Calu3 (cell line): Measurements from ENCODE around the gene PCNX1. TPM values are rescaled to one million over a fixed set of nuclear protein-coding genes. Genes with fewer than 3 reads are reported as not detected.
"Not testable (repeated sequence)": the region's sequence is repeated elsewhere in the genome, so short reads cannot be mapped to it uniquely, and the experiment has no call there.

Experiments
- BruUV-seq: library from RNA; stranded (reverse); fragments of 400-500 nt; replicated peaks from 2 replicates; lab custom pipeline; 2021; lab: Mats Ljungman, UMichigan
- CTCF ChIA-PET: fragments of 300-600 bp; sonication (Branson Sonifier 250); formaldehyde crosslinking; loops from one replicate; lab custom pipeline; 2022; ENCODE audit warnings: antibody characterized with exemption; lab: Charles Lee
- DNase-seq: peaks from one replicate; pipeline ENCODE4 v3.0.0; 2022
- H3K27ac Mint-ChIP-seq: one replicate; pipeline ENCODE4 v1.8.0; 2022; ENCODE audit warnings: mixed read lengths; ENCODE audit not compliant: unreplicated experiment
- H3K27me3 Mint-ChIP-seq: one replicate; pipeline ENCODE4 v1.8.0; 2022; ENCODE audit warnings: mixed read lengths; ENCODE audit not compliant: unreplicated experiment
- H3K36me3 Mint-ChIP-seq: one replicate; pipeline ENCODE4 v1.8.0; 2022; ENCODE audit warnings: mild to moderate bottlenecking, moderate library complexity, mixed read lengths; ENCODE audit not compliant: insufficient read depth, unreplicated experiment
- H3K4me1 Mint-ChIP-seq: one replicate; pipeline ENCODE4 v1.8.0; 2022; ENCODE audit warnings: mild to moderate bottlenecking, low read depth, mixed read lengths; ENCODE audit not compliant: unreplicated experiment
- H3K4me3 Mint-ChIP-seq: one replicate; pipeline ENCODE4 v1.8.0; 2022; ENCODE audit warnings: mild to moderate bottlenecking, low read depth, moderate library complexity, mixed read lengths; ENCODE audit not compliant: unreplicated experiment
- H3K9me3 Mint-ChIP-seq: one replicate; pipeline ENCODE4 v1.8.0; 2022; ENCODE audit warnings: low read depth, mixed read lengths; ENCODE audit not compliant: unreplicated experiment
- intact Hi-C: fragments of 100-400 bp; cut with micrococcal nuclease; formaldehyde crosslinking; loops from one replicate; pipeline ENCODE4 v1.10.0; 2022; ENCODE audit not compliant: unreplicated experiment
- total RNA-seq: library from RNA; stranded (reverse); gene quantifications from 2 replicates; pipeline ENCODE4 v1.2.3, GENCODE V29; 2022
- TF ChIP-seq, protein P1 (sequence below): fragments of 200-600 bp; IDR thresholded peaks from one replicate; pipeline ENCODE4 v1.8.0; 2022; ENCODE audit warnings: antibody characterized with exemption; ENCODE audit not compliant: unreplicated experiment

The PCNX1 gene
- total RNA-seq, 1 experiment from 2014 or later = 34.1 TPM

DNA sequence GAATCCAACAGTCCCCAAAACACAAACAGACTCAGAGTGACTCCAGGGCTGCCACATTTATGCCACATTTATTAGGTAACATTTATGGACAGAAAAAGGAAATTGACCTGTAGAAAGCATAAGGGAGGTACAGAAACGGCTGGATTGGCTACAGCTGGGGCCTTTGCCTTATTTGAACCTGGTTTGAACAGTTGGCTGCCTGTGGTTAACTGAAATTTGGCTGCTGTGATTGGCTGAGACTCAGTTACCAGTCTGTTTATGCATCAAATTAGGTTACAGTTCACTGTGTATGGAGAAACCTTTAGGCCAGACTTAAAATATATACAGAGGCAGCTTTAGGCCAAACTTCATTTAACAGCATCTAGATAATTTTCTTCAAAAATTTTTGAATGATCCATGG lies 27.8 kb upstream of the PCNX1 start:
- CTCF ChIA-PET = no interaction called here
- DNase-seq = no peak
- Mint-ChIP-seq H3K27me3 (no peaks in the 10 kb centered on the region), H3K9me3 (no peaks in the 10 kb centered on the region), H3K36me3 (no peaks in the 10 kb centered on the region), H3K4me3 (no peak overlapping the region), H3K27ac (no peak overlapping the region), H3K4me1 (no peaks in the 10 kb centered on the region)
- TF ChIP-seq, protein P1, sequence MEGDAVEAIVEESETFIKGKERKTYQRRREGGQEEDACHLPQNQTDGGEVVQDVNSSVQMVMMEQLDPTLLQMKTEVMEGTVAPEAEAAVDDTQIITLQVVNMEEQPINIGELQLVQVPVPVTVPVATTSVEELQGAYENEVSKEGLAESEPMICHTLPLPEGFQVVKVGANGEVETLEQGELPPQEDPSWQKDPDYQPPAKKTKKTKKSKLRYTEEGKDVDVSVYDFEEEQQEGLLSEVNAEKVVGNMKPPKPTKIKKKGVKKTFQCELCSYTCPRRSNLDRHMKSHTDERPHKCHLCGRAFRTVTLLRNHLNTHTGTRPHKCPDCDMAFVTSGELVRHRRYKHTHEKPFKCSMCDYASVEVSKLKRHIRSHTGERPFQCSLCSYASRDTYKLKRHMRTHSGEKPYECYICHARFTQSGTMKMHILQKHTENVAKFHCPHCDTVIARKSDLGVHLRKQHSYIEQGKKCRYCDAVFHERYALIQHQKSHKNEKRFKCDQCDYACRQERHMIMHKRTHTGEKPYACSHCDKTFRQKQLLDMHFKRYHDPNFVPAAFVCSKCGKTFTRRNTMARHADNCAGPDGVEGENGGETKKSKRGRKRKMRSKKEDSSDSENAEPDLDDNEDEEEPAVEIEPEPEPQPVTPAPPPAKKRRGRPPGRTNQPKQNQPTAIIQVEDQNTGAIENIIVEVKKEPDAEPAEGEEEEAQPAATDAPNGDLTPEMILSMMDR = no peak
- intact Hi-C loops = no loop called here
- no TSS peak for BruUV-seq

- BruUV-seq, H3K4me1 Mint-ChIP-seq, DNase-seq, H3K36me3 Mint-ChIP-seq, H3K27me3 Mint-ChIP-seq, H3K9me3 Mint-ChIP-seq, H3K27ac Mint-ChIP-seq, H3K4me3 Mint-ChIP-seq, intact Hi-C loops, CTCF ChIA-PET: not testable (repeated sequence)
Observed at GRCh38 chr14:70880888-70881287, 26.4 kb upstream of the PCNX1 start.

DNA sequence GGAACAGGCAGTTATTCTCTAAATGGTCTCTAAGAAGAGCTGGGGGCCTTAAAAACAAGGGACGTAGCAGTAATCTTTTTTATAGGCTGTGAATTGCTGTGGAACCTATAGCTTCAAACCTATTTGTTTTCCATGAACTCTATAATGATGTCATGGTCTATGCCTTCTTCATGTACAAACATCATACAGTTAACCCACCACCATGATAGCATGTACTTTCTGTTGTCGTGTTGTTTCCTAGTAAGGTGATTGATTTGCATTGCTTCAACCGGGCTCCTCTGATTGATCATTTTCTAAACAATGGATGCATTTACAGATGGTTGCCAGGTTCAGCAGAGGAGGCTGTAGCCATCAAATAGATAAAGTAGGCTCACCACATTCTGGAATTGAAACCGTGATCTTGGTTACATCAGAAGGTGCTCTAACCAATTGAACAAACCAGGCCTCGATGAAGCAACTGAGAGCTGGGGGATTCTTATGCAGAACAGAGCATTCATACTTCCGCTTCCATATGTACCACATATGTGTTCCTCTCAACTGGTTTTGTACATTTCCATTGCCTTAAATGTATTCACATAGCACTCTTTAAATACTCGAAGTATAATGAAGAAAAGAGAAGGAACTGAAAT lies 25.6 kb upstream of the PCNX1 start:
- no TSS peak for BruUV-seq
- no peaks in the 10 kb centered on the region for H3K36me3 Mint-ChIP-seq
- no peaks in the 10 kb centered on the region for H3K4me1 Mint-ChIP-seq
- no peak for DNase-seq
- no peak overlapping the region for H3K27ac Mint-ChIP-seq
- H3K9me3 Mint-ChIP-seq = no peaks in the 10 kb centered on the region
- no peak overlapping the region for H3K4me3 Mint-ChIP-seq
- CTCF ChIA-PET = interaction anchor here (0.6 kb wide), 1 partner anchor 59 kb away, joined by 13 read pairs; no protein-coding TSS in a partner anchor
- peaks cover 9% of the 10 kb centered on the region for H3K27me3 Mint-ChIP-seq
- intact Hi-C loops = no loop called here
- TF ChIP-seq, protein P1 = no peak

GRCh38 chr14:70882776-70883492 lies 24.3 kb upstream of the PCNX1 start:
- Mint-ChIP-seq H3K36me3 (no peaks in the 10 kb centered on the region), H3K27ac (no peak overlapping the region), H3K9me3 (no peaks in the 10 kb centered on the region), H3K27me3 (peaks cover 18% of the 10 kb centered on the region), H3K4me1 (no peaks in the 10 kb centered on the region), H3K4me3 (no peak overlapping the region)
- no TSS peak for BruUV-seq
- TF ChIP-seq, protein P1 = no peak
- intact Hi-C loops = no loop called here
- DNase-seq = no peak
- CTCF ChIA-PET = no interaction called here
